NCI-H345 treated with DMSO at 0.1 percent for 48 hours (cell line): ENCODE measurements around the gene SIRPD.
"Not testable (repeated sequence)": the region's sequence is repeated elsewhere in the genome, so short reads cannot be mapped to it uniquely, and the experiment has no call there.

Source experiments
- DNase-seq: peaks from one replicate; lab custom pipeline; 2025; ENCODE audit not compliant: unreplicated experiment; lab: John Stamatoyannopoulos, UW

Gene SIRPD

GRCh38 chr20:1557605-1558004 lies at the start of gene SIRPD:
SIRPD (minus strand) TSS chr20:1557705; CDS start chr20:1557653, 52 bp downstream.
- DNase-seq = no peak

GRCh38 chr20:1600736-1601135 lies 43.2 kb upstream of the SIRPD start:
- DNase-seq = no peak

GRCh38 chr20:1595333-1595732 lies 37.8 kb upstream of the SIRPD start:
- DNase-seq = no peak

GRCh38 chr20:1588533-1589460 lies 31.3 kb upstream of the SIRPD start:
- DNase-seq = no peak

GRCh38 chr20:1587781-1588532 lies 30.5 kb upstream of the SIRPD start:
- DNase-seq = no peak

- DNase-seq = no peak
Observed at GRCh38 chr20:1579488-1579887, 22.0 kb upstream of the SIRPD start.

GRCh38 chr20:1577906-1578305 lies 20.4 kb upstream of the SIRPD start:
- DNase-seq = no peak

GRCh38 chr20:1577313-1577712 lies 19.8 kb upstream of the SIRPD start:
- not testable (repeated sequence) for DNase-seq

- no peak for DNase-seq
Observed at GRCh38 chr20:1576641-1577040, 19.1 kb upstream of the SIRPD start.

- not testable (repeated sequence) for DNase-seq
Observed at GRCh38 chr20:1576003-1576402, 18.5 kb upstream of the SIRPD start.

- not testable (repeated sequence) for DNase-seq
Observed at GRCh38 chr20:1571583-1571982, 14.1 kb upstream of the SIRPD start.

GRCh38 chr20:1569415-1569881 lies 11.9 kb upstream of the SIRPD start:
- DNase-seq = no peak

- DNase-seq = no peak
Observed at GRCh38 chr20:1568163-1568490, 10.6 kb upstream of the SIRPD start.

- DNase-seq = no peak
Observed at GRCh38 chr20:1567392-1568162, 10.1 kb upstream of the SIRPD start.

GRCh38 chr20:1566701-1567100 lies 9.2 kb upstream of the SIRPD start:
- DNase-seq = no peak

GRCh38 chr20:1565461-1565860 lies 8.0 kb upstream of the SIRPD start:
- DNase-seq = no peak

- no peak for DNase-seq
Observed at GRCh38 chr20:1563598-1563997, 6.1 kb upstream of the SIRPD start.

GRCh38 chr20:1562622-1563021 lies 5.1 kb upstream of the SIRPD start:
- DNase-seq = no peak

- no peak for DNase-seq
Observed at GRCh38 chr20:1561350-1561749, 3.8 kb upstream of the SIRPD start.

GRCh38 chr20:1555952-1556351 lies 1.6 kb downstream of the SIRPD start:
- DNase-seq = no peak

GRCh38 chr20:1539816-1540419 lies 17.6 kb downstream of the SIRPD start:
- no peak for DNase-seq
